Measurements from ENCODE around the gene RSPH1. TPM values are rescaled to one million over a fixed set of nuclear protein-coding genes. Genes with fewer than 3 reads are reported as not detected.

The RSPH1 gene
- polyA plus RNA-seq, 1 of the 3 experiments (the other 2 are of a cell fraction), result 0.97 TPM

GRCh38 chr21:42484966-42485365, 11.1 kb downstream of the RSPH1 start:
- Histone ChIP-seq H3K9ac (no peak overlapping the region), H3K27ac (ENCODE audit: low read depth in 2 of 2, low read length in 1 of 2) (no peak overlapping the region), H3K9me3 (no peaks in the 10 kb centered on the region), H3K9me2 (no peaks in the 10 kb centered on the region; the same call in 1 of the 2 replicates), H3K36me3 (replicated peaks in 1 of 2; ENCODE audit: control insufficient read depth in 1 of 2, insufficient read depth in 2 of 2, low read length in 1 of 2) (no peaks in the 10 kb centered on the region), H3F3A (replicated peaks; ENCODE audit: insufficient read depth) (no peaks in the 10 kb centered on the region), H4K20me1 (ENCODE audit: insufficient read depth) (no peaks in the 10 kb centered on the region), H3K4me1 (ENCODE audit: control insufficient read depth in 1 of 2, insufficient read depth in 2 of 2, low read depth in 1 of 2, low read length in 1 of 2) (no peaks in the 10 kb centered on the region; a peak in 1 of 4 replicates), H3K27me3 (ENCODE audit: insufficient read depth) (no peaks in the 10 kb centered on the region; the same call in 1 of the 2 replicates), H3K4me2 (no peak overlapping the region), H3K79me2 (ENCODE audit: insufficient read depth) (no peaks in the 10 kb centered on the region), H2AFZ (ENCODE audit: low read depth) (no peak overlapping the region), H3K4me3 (ENCODE audit: low read depth in 2 of 2, low read length in 1 of 2) (no peak overlapping the region)
- no peak for DNase-seq
- CTCF ChIA-PET, result interaction anchor here (1.1 kb wide), 1 partner anchor 44 kb away, joined by 3 read pairs; no protein-coding TSS in a partner anchor
- WGBS (ENCODE audit: low lambda C conversion rate), result 39% methylated on average over 4 of the region's 7 CpGs
- TF ChIP-seq TCF12 (IDR thresholded peaks at IDR 0.05), result no peak
- TF ChIP-seq, protein P1, sequence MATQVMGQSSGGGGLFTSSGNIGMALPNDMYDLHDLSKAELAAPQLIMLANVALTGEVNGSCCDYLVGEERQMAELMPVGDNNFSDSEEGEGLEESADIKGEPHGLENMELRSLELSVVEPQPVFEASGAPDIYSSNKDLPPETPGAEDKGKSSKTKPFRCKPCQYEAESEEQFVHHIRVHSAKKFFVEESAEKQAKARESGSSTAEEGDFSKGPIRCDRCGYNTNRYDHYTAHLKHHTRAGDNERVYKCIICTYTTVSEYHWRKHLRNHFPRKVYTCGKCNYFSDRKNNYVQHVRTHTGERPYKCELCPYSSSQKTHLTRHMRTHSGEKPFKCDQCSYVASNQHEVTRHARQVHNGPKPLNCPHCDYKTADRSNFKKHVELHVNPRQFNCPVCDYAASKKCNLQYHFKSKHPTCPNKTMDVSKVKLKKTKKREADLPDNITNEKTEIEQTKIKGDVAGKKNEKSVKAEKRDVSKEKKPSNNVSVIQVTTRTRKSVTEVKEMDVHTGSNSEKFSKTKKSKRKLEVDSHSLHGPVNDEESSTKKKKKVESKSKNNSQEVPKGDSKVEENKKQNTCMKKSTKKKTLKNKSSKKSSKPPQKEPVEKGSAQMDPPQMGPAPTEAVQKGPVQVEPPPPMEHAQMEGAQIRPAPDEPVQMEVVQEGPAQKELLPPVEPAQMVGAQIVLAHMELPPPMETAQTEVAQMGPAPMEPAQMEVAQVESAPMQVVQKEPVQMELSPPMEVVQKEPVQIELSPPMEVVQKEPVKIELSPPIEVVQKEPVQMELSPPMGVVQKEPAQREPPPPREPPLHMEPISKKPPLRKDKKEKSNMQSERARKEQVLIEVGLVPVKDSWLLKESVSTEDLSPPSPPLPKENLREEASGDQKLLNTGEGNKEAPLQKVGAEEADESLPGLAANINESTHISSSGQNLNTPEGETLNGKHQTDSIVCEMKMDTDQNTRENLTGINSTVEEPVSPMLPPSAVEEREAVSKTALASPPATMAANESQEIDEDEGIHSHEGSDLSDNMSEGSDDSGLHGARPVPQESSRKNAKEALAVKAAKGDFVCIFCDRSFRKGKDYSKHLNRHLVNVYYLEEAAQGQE (IDR thresholded peaks at IDR 0.05; ENCODE audit: low read depth, low read length), result no peak
- TF ChIP-seq JUND (IDR thresholded peaks at IDR 0.05), result no peak
- POLR2A ChIA-PET, result no interaction called here

DNA sequence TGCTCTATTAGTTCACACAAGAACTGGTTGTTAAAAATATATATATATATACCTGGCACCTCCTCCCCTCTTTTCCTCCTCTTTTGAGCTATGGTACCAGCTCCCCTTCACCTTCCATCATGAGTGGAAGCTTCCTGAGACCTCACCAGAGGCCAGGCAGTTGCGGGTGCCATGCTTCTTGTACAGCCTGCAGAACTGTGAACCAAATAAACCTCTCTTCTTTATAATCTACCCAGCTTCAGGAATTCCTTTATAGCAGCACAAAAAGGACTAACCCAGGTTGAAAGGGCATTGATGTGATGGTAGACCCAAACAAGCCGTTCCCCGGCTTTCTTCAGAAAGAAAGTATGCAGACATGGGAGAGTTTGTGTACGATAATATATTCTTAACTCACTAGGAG, 14.9 kb downstream of the RSPH1 start:
- no peak overlapping the region for H2AFZ ChIP-seq (ENCODE audit: low read depth)
- H3K27ac ChIP-seq (ENCODE audit: low read depth in 2 of 2, low read length in 1 of 2), result no peak overlapping the region
- no peak for DNase-seq
- WGBS (ENCODE audit: low lambda C conversion rate), result 60% methylated on average over 4 of the region's 4 CpGs
- CTCF ChIA-PET, result interaction anchor here (1.0 kb wide), 1 partner anchor 14 kb away, joined by 3 read pairs; no protein-coding TSS in a partner anchor
- H4K20me1 ChIP-seq (ENCODE audit: insufficient read depth), result no peaks in the 10 kb centered on the region
- H3K36me3 ChIP-seq (replicated peaks in 1 of 2; ENCODE audit: control insufficient read depth in 1 of 2, insufficient read depth in 2 of 2, low read length in 1 of 2), result no peaks in the 10 kb centered on the region
- H3K4me1 ChIP-seq (ENCODE audit: control insufficient read depth in 1 of 2, insufficient read depth in 2 of 2, low read depth in 1 of 2, low read length in 1 of 2), result no peaks in the 10 kb centered on the region; a peak in 1 of 4 replicates
- no peak overlapping the region for H3K9ac ChIP-seq
- POLR2A ChIA-PET, result no interaction called here
- no peaks in the 10 kb centered on the region for H3F3A ChIP-seq (replicated peaks; ENCODE audit: insufficient read depth)
- no peak overlapping the region for H3K4me3 ChIP-seq (ENCODE audit: low read depth in 2 of 2, low read length in 1 of 2)
- H3K9me3 ChIP-seq, result no peaks in the 10 kb centered on the region
- H3K4me2 ChIP-seq, result no peak overlapping the region
- H3K27me3 ChIP-seq (ENCODE audit: insufficient read depth), result no peaks in the 10 kb centered on the region; the same call in 1 of the 2 replicates
- H3K79me2 ChIP-seq (ENCODE audit: insufficient read depth), result no peaks in the 10 kb centered on the region
- no peaks in the 10 kb centered on the region; the same call in 1 of the 2 replicates for H3K9me2 ChIP-seq
- TF ChIP-seq GATA2 (CRISPR knock-in tag; IDR thresholded peaks at IDR 0.05) (no peak), RFX5 (IDR thresholded peaks at IDR 0.05; ENCODE audit: low read length) (no peak), FOSL2 (IDR thresholded peaks at IDR 0.05; ENCODE audit: borderline replicate concordance, low read depth) (no peak), ELF1 (IDR thresholded peaks at IDR 0.05) (no peak), GABPA (IDR thresholded peaks at IDR 0.05; ENCODE audit: low read depth) (no peak), JUND (IDR thresholded peaks at IDR 0.05) (no peak), MEF2A (IDR thresholded peaks at IDR 0.05; ENCODE audit: borderline replicate concordance, low read depth) (no peak), USF1 (IDR thresholded peaks at IDR 0.05; ENCODE audit: borderline replicate concordance, low read depth) (no peak), MXI1 (IDR thresholded peaks at IDR 0.05; ENCODE audit: low read depth, low read length) (no peak), TEAD4 (IDR thresholded peaks at IDR 0.05; ENCODE audit: borderline replicate concordance, insufficient read depth) (no peak), PBX3 (IDR thresholded peaks at IDR 0.05) (no peak), FOXM1 (IDR thresholded peaks at IDR 0.05; ENCODE audit: low read depth) (no peak), RAD21 (IDR thresholded peaks at IDR 0.05; ENCODE audit: low read length) (no peak)
- TF ChIP-seq, protein P2, sequence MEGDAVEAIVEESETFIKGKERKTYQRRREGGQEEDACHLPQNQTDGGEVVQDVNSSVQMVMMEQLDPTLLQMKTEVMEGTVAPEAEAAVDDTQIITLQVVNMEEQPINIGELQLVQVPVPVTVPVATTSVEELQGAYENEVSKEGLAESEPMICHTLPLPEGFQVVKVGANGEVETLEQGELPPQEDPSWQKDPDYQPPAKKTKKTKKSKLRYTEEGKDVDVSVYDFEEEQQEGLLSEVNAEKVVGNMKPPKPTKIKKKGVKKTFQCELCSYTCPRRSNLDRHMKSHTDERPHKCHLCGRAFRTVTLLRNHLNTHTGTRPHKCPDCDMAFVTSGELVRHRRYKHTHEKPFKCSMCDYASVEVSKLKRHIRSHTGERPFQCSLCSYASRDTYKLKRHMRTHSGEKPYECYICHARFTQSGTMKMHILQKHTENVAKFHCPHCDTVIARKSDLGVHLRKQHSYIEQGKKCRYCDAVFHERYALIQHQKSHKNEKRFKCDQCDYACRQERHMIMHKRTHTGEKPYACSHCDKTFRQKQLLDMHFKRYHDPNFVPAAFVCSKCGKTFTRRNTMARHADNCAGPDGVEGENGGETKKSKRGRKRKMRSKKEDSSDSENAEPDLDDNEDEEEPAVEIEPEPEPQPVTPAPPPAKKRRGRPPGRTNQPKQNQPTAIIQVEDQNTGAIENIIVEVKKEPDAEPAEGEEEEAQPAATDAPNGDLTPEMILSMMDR (IDR thresholded peaks at IDR 0.05), result no peak
- TF ChIP-seq, protein P3, sequence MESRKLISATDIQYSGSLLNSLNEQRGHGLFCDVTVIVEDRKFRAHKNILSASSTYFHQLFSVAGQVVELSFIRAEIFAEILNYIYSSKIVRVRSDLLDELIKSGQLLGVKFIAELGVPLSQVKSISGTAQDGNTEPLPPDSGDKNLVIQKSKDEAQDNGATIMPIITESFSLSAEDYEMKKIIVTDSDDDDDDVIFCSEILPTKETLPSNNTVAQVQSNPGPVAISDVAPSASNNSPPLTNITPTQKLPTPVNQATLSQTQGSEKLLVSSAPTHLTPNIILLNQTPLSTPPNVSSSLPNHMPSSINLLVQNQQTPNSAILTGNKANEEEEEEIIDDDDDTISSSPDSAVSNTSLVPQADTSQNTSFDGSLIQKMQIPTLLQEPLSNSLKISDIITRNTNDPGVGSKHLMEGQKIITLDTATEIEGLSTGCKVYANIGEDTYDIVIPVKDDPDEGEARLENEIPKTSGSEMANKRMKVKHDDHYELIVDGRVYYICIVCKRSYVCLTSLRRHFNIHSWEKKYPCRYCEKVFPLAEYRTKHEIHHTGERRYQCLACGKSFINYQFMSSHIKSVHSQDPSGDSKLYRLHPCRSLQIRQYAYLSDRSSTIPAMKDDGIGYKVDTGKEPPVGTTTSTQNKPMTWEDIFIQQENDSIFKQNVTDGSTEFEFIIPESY (IDR thresholded peaks at IDR 0.05; ENCODE audit: borderline replicate concordance, low read depth), result no peak
